ENCODE results near the gene MEAF6.
"Not testable (repeated sequence)": the region's sequence is repeated elsewhere in the genome, so short reads cannot be mapped to it uniquely, and the experiment has no call there.

Gene MEAF6

GRCh38 chr1:37529888-37530287, 15.3 kb upstream of the MEAF6 start:
- not testable (repeated sequence) for DNase-seq

- DNase-seq = no peak
These were observed 5.0 kb upstream of the MEAF6 start for GRCh38 chr1:37519613-37520012.

- DNase-seq = peak in 4 of 5 donors; percentile 12 to 53 (median 20)
These were observed 4.4 kb upstream of the MEAF6 start for GRCh38 chr1:37518929-37519328.

- not testable (repeated sequence) for DNase-seq
These were observed 3.7 kb upstream of the MEAF6 start for GRCh38 chr1:37518241-37518640.

- no peak for DNase-seq
These were observed 3.0 kb upstream of the MEAF6 start for GRCh38 chr1:37517569-37517968.

- DNase-seq = no peak
These were observed 844 bp upstream of the MEAF6 start for GRCh38 chr1:37515185-37516034.

- DNase-seq = peak; percentile 13 to 35 (median 30)
These were observed 694 bp downstream of the MEAF6 start for GRCh38 chr1:37513795-37514349.

GRCh38 chr1:37509181-37509580, 5.4 kb downstream of the MEAF6 start:
- DNase-seq = no peak

GRCh38 chr1:37506740-37507139, 7.8 kb downstream of the MEAF6 start:
- DNase-seq = no peak

GRCh38 chr1:37502791-37503190, 11.8 kb downstream of the MEAF6 start:
- not testable (repeated sequence) for DNase-seq

GRCh38 chr1:37502104-37502503, 12.5 kb downstream of the MEAF6 start:
- no peak for DNase-seq

- DNase-seq = no peak
These were observed 12.9 kb downstream of the MEAF6 start for GRCh38 chr1:37501661-37502060.

- DNase-seq = no peak
These were observed 15.5 kb downstream of the MEAF6 start for GRCh38 chr1:37498872-37499617.

GRCh38 chr1:37497832-37498231, 16.7 kb downstream of the MEAF6 start:
- no peak for DNase-seq

GRCh38 chr1:37495875-37496274, 18.7 kb downstream of the MEAF6 start:
- no peak for DNase-seq

- peak in 1 of 5 donors; percentile 33 for DNase-seq
These were observed 21.0 kb downstream of the MEAF6 start for GRCh38 chr1:37493336-37494098.

- no peak for DNase-seq
These were observed 27.0 kb downstream of the MEAF6 start for GRCh38 chr1:37487619-37487984.

- DNase-seq = peak; percentile 50 to 75 (median 65)
These were observed 27.6 kb downstream of the MEAF6 start for GRCh38 chr1:37486680-37487618.

GRCh38 chr1:37485902-37486679, 28.5 kb downstream of the MEAF6 start:
- DNase-seq = no peak

- no peak for DNase-seq
These were observed 30.1 kb downstream of the MEAF6 start for GRCh38 chr1:37484325-37485051.
